Ovary (tissue), 9 donors: ENCODE data around the gene CAMSAP3. TPM values are rescaled to one million over a fixed set of nuclear protein-coding genes. Genes with fewer than 3 reads are reported as not detected.

Experiments used
- DNase-seq, 5 donors: peaks; one replicate each; pipeline ENCODE4 v3.0.0-alpha.2; 2019 to 2020
- H3K27ac ChIP-seq, 2 donors: fragments of 200-600 bp; one replicate each; pipeline versions ENCODE4 v1.5.1 to v1.8.0; 2019 to 2022
- H3K27me3 ChIP-seq: fragments of 200-600 bp; one replicate; pipeline ENCODE4 v1.8.0; 2022
- H3K36me3 ChIP-seq: fragments of 200-600 bp; sonication (generic); one replicate; pipeline ENCODE4 v1.5.1; 2019
- H3K4me1 ChIP-seq: one replicate; pipeline ENCODE4 v1.8.1; 2013; ENCODE audit warnings: mild to moderate bottlenecking, moderate library complexity; ENCODE audit not compliant: insufficient read depth
- H3K4me3 ChIP-seq: fragments of 200-600 bp; sonication (generic); one replicate; pipeline ENCODE4 v1.5.1; 2017
- H3K9me3 ChIP-seq, 2 donors: fragments of 200-600 bp in 1 of 2; sonication (generic) in 1 of 2; one replicate each; pipeline versions ENCODE4 v1.5.1 to v1.8.1; 2013 to 2019; ENCODE audit warnings: mild to moderate bottlenecking in 1 of 2, moderate library complexity in 1 of 2
- EP300 ChIP-seq: sonication (generic); formaldehyde crosslinking; IDR thresholded peaks from one replicate; pipeline ENCODE4 v1.6.1; 2017; ENCODE audit warnings: antibody characterized with exemption
- POLR2A ChIP-seq: fragments of 450-650 bp; IDR thresholded peaks from one replicate; pipeline ENCODE4 v1.6.1; 2017; ENCODE audit warnings: antibody characterized with exemption, mild to moderate bottlenecking, moderate library complexity
- WGBS, 3 donors: extraction: QIAGEN DNeasy Blood & Tissue Kit in 1 of 3; methylation state at CpG; one replicate each; pipeline versions ENCODE4 v1.1.5 to v1.1.7; 2013 to 2017; 5-methylcytosine and 5-hydroxymethylcytosine counted together
- intact Hi-C, 4 donors: fragments of 100-400 bp; cut with DNase I; formaldehyde crosslinking; loops; one replicate each; pipeline versions ENCODE4 v1.11.0 to v1.15.1; 2022 to 2023
- polyA plus RNA-seq, 2 donors: library from polyadenylated mRNA; stranded (reverse); fragments of 200-250 nt in 1 of 2; fragments of 350-450 nt in 1 of 2; fragmentation: Illumina TruSeq in 1 of 2; extraction: RNeasy Lipid Tissue Mini Kit (QIAGEN cat#74804) in 1 of 2; gene quantifications; one replicate each; pipeline ENCODE4 v1.2.3, GENCODE V29; 2013 to 2014
- total RNA-seq, 7 donors: library from RNA; depleted of rRNA in 2 of 7; stranded (reverse); fragments of >200 nt in 2 of 7; fragmentation: NEBNext Ultra II Directional in 3 of 7; extraction: Animal tissue kit (Norgen Biotek cat#: 25700) in 3 of 7; gene quantifications; one replicate each; pipeline versions ENCODE4 v1.1.0 to v1.2.4, GENCODE V29; 2016 to 2023
- TF ChIP-seq, protein P1 (sequence below), 3 donors: fragments of 450-650 bp in 2 of 3; fragments of 200-600 bp in 1 of 3; IDR thresholded peaks; one replicate each; pipeline versions ENCODE4 v1.5.1 to v1.8.0; 2016 to 2022; ENCODE audit warnings: antibody characterized with exemption in 3 of 3, mild to moderate bottlenecking in 1 of 3
- donor health status: DM: no; HTN: no; CAD: no; lungs with moderate emphysema.
- donor health status: DM: no; HTN: no; CAD: no.
- donor health status: Bipolar disorder and iron deficiency.
- donor health status: DM: yes; HTN: yes; CAD: no.
- donor health status: DM: no; HTN: no; CAD: no.
- donor health status: DM: yes; HTN: yes; CAD: no.

CAMSAP3 gene
- total and polyA plus RNA-seq, 9 donors, result 0.08 to 8.2 (median 1.4) TPM

DNA sequence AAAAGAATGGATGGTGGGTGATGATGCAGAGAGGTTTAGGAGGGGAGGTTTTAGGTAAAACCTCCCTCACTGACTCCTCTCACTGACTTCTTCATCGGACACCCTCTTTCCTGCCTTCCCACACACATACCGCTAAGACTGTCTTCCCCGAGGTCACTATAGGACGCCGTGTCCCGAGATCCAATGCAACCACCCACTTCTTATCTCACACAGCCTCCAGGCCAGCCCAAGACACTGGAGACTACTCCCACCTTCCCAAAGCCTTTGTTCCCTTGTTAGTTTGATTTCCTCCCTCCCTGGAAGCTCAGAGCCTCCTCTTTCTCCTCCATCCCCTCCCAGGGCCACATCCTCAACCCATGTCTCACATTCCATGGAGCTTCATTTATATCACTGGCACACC lies 16.5 kb upstream of the CAMSAP3 start:
- DNase-seq, result no peak
- H3K4me1 ChIP-seq, result no peaks in the 10 kb centered on the region
- TF ChIP-seq EP300 (no peak), POLR2A (no peak)
- TF ChIP-seq, protein P1, sequence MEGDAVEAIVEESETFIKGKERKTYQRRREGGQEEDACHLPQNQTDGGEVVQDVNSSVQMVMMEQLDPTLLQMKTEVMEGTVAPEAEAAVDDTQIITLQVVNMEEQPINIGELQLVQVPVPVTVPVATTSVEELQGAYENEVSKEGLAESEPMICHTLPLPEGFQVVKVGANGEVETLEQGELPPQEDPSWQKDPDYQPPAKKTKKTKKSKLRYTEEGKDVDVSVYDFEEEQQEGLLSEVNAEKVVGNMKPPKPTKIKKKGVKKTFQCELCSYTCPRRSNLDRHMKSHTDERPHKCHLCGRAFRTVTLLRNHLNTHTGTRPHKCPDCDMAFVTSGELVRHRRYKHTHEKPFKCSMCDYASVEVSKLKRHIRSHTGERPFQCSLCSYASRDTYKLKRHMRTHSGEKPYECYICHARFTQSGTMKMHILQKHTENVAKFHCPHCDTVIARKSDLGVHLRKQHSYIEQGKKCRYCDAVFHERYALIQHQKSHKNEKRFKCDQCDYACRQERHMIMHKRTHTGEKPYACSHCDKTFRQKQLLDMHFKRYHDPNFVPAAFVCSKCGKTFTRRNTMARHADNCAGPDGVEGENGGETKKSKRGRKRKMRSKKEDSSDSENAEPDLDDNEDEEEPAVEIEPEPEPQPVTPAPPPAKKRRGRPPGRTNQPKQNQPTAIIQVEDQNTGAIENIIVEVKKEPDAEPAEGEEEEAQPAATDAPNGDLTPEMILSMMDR (IDR thresholded peaks at IDR 0.05), result no peak
- H3K27ac ChIP-seq, result no peak overlapping the region
- intact Hi-C loops, result loop anchor here in 1 of 4 donors (10.0 kb wide), 1 partner anchor 216 kb away; no protein-coding TSS in a partner anchor
- H3K4me3 ChIP-seq, result no peak overlapping the region
- H3K36me3 ChIP-seq, result no peaks in the 10 kb centered on the region
- WGBS, 3 donors, result 5 to 24% (median 6%) methylated on average over 6 of the region's 6 CpGs
- H3K27me3 ChIP-seq, result no peaks in the 10 kb centered on the region
- no peaks in the 10 kb centered on the region for H3K9me3 ChIP-seq

DNA sequence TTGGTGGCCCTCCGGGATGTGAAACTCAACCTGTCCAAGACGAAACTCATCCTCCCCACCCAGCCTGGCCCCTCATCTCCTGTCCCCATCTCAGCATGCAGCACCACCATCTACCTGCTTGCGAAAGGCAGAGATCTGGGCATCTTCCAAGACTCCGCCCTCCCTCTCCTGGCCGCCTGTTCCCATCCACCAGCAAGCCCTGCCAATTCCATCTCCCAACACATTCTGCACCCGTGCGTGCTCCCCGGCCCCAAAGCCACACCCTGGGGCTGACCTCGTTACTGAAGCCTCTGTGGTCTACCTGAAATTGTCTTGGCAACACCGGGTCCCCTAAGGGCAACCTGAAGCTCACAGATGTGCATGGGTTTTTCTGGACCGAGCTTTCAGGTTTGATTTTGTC lies 13.2 kb upstream of the CAMSAP3 start:
- no peaks in the 10 kb centered on the region for H3K4me1 ChIP-seq
- no peaks in the 10 kb centered on the region for H3K36me3 ChIP-seq
- TF ChIP-seq EP300 (no peak), POLR2A (no peak)
- TF ChIP-seq, protein P1 (IDR thresholded peaks at IDR 0.05), result no peak

DNA sequence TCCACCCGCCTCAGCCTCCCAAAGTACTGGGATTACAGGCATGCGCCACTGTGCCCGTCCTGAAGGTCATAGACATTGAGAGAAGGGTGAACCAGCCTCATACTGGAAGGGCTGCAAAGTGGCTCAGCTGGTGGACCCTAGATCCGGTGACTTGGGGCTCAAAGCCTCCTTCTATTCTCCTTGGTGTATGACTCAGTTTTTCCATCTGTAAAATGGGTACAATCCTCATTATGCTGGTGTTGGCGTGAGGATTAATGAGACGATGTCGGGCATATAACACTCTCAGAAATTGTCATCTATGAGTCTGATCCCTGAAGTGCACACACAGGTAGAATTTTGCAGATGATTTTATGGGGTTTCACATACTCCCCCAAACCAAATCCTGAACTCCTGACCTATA lies 5.8 kb upstream of the CAMSAP3 start:
- Histone ChIP-seq H3K4me1 (no peaks in the 10 kb centered on the region), H3K36me3 (no peaks in the 10 kb centered on the region), H3K4me3 (no peak overlapping the region), H3K9me3 (no peaks in the 10 kb centered on the region), H3K27ac (no peak overlapping the region), H3K27me3 (no peaks in the 10 kb centered on the region)
- TF ChIP-seq, protein P1 (IDR thresholded peaks at IDR 0.05), result no peak
- TF ChIP-seq POLR2A (no peak), EP300 (no peak)
- 82 to 92% (median 92%) methylated on average over 7 of the region's 7 CpGs for WGBS, 3 donors
- no peak for DNase-seq
- intact Hi-C loops, result no loop called here

More for the DNA sequence above, 13.2 kb upstream of the CAMSAP3 start:
- Histone ChIP-seq H3K4me3 (no peak overlapping the region), H3K27me3 (no peaks in the 10 kb centered on the region), H3K9me3 (no peaks in the 10 kb centered on the region), H3K27ac (no peak overlapping the region)
- 55 to 57% (median 57%) methylated on average over 11 of the region's 11 CpGs for WGBS, 3 donors
- no peak for DNase-seq
- intact Hi-C loops, result no loop called here

GRCh38 chr19:7590256-7590655 lies 5.4 kb upstream of the CAMSAP3 start:
- Histone ChIP-seq H3K9me3 (no peaks in the 10 kb centered on the region), H3K4me3 (no peak overlapping the region), H3K36me3 (no peaks in the 10 kb centered on the region), H3K4me1 (no peaks in the 10 kb centered on the region), H3K27me3 (no peaks in the 10 kb centered on the region), H3K27ac (no peak overlapping the region)
- no peak for DNase-seq
- intact Hi-C loops, result no loop called here
- TF ChIP-seq POLR2A, result no peak
- no peak for TF ChIP-seq EP300
- TF ChIP-seq, protein P1 (IDR thresholded peaks at IDR 0.05), result no peak
- WGBS, 3 donors, result 37 to 58% (median 40%) methylated on average over 8 of the region's 8 CpGs
